Activated T-cell treated with anti-CD3 and anti-CD28 coated beads, Interleukin-2, amount 50 U/mL, for 72 hours (primary cell): ENCODE data around the gene GRAMD4. TPM values are rescaled to one million over a fixed set of nuclear protein-coding genes. Genes with fewer than 3 reads are reported as not detected.
A peak's percentile ranks its signal among the peaks of the same experiment; 100 is the strongest.
"Not testable (repeated sequence)": the region's sequence is repeated elsewhere in the genome, so short reads cannot be mapped to it uniquely, and the experiment has no call there.

Experiments
- ATAC-seq, 2 donors: fragments of 150-1000 bp; cut with Tn5 transposase; replicated peaks in 1 of 2; 2 replicates each; pipeline ENCODE4 v1.10.0; 2021; ENCODE audit warnings: moderate library complexity in 2 of 2, mild to moderate bottlenecking in 1 of 2
- DNase-seq, 2 donors: peaks; one replicate each; pipeline ENCODE4 v3.0.0; 2021 to 2022; ENCODE audit warnings: mixed read lengths in 1 of 2
- H3K27ac Mint-ChIP-seq: one replicate; pipeline ENCODE4 v1.8.0; 2022; ENCODE audit warnings: mild to moderate bottlenecking, moderate library complexity, mixed read lengths
- H3K27me3 Mint-ChIP-seq: one replicate; pipeline ENCODE4 v1.8.0; 2022; ENCODE audit warnings: low read depth, mixed read lengths
- H3K36me3 Mint-ChIP-seq, 2 donors: one replicate each; pipeline ENCODE4 v1.8.0; 2022; ENCODE audit warnings: mixed read lengths in 2 of 2, mild to moderate bottlenecking in 1 of 2; ENCODE audit not compliant: insufficient read depth in 2 of 2
- H3K4me1 Mint-ChIP-seq: one replicate; pipeline ENCODE4 v1.8.0; 2022; ENCODE audit warnings: low read depth, mixed read lengths
- H3K4me3 Mint-ChIP-seq, 2 donors: one replicate each; pipeline ENCODE4 v1.8.0; 2022; ENCODE audit warnings: mild to moderate bottlenecking in 2 of 2, mixed read lengths in 2 of 2, moderate library complexity in 2 of 2
- H3K9me3 Mint-ChIP-seq, 2 donors: one replicate each; pipeline ENCODE4 v1.8.0; 2022; ENCODE audit warnings: mixed read lengths in 2 of 2
- total RNA-seq, 2 donors: library from RNA; stranded (reverse); gene quantifications; one replicate each; pipeline ENCODE4 v1.2.3, GENCODE V29; 2022

GRAMD4 gene
- total RNA-seq, 2 donors from 2014 or later, result 42.8 to 53.5 TPM

GRCh38 chr22:46635756-46636155 lies 15.6 kb downstream of the GRAMD4 start:
- no peak overlapping the region for H3K27ac Mint-ChIP-seq

DNA sequence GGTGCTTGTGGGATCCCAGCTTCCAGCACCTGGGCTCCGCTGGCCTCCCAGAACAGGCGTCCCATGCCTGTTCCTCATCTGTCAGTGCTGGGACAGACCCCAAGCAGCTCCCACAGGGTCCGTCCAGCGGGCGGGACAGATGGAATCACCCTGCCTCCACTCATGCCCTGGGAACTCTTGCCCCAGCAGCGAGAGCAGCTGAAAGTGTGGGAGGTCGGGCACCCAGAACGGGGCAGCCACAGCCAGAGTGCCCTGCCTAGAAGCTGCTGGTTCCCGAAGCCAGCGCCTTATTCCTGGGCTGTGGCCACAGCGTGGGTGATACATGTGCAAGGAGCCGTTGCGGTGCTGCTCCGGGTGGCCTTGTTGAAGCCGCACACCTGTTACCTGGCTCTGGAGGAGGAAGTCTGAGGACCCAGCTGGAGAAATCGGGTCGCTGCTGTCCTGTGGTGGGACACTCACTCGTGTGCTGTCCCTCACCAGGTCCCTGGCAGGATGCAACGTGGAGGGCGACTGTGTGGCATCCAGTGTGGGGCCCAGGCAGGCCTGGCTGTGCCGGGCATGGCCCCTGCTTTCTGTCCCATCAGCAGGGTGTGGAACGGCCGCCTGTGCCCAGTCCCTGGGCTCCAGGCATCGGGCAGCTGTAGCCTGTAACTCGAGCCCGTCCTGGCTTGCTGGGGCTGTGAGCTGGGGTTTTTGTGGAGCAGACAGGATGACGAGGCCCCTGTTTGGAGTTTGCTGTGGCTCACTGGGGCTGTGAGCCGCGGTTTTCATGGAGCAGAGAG lies 16.2 kb downstream of the GRAMD4 start:
- DNase-seq (no peak), ATAC-seq (no peak)
- Mint-ChIP-seq H3K27ac (no peak overlapping the region), H3K27me3 (no peaks in the 10 kb centered on the region), H3K36me3 (no peaks in the 10 kb centered on the region), H3K4me1 (peaks cover 8% of the 10 kb centered on the region), H3K4me3 (no peak overlapping the region), H3K9me3 (no peaks in the 10 kb centered on the region)

More at GRCh38 chr22:46635756-46636155, 15.6 kb downstream of the GRAMD4 start:
- no peak overlapping the region for H3K4me3 Mint-ChIP-seq
- H3K36me3 Mint-ChIP-seq, result no peaks in the 10 kb centered on the region
- DNase-seq (no peak), ATAC-seq (no peak)
- no peaks in the 10 kb centered on the region for H3K9me3 Mint-ChIP-seq
- H3K27me3 Mint-ChIP-seq, result no peaks in the 10 kb centered on the region
- peaks cover 8% of the 10 kb centered on the region for H3K4me1 Mint-ChIP-seq

GRCh38 chr22:46637711-46638600 lies 17.8 kb downstream of the GRAMD4 start:
- DNase-seq (no peak), ATAC-seq (no peak)
- no peak overlapping the region for H3K27ac Mint-ChIP-seq
- H3K9me3 Mint-ChIP-seq, result peaks cover 0 to 2% of the 10 kb centered on the region in 2 donors
- no peaks in the 10 kb centered on the region for H3K27me3 Mint-ChIP-seq
- H3K4me3 Mint-ChIP-seq, result no peak overlapping the region
- H3K4me1 Mint-ChIP-seq, result peaks cover 8% of the 10 kb centered on the region
- H3K36me3 Mint-ChIP-seq, result no peaks in the 10 kb centered on the region

DNA sequence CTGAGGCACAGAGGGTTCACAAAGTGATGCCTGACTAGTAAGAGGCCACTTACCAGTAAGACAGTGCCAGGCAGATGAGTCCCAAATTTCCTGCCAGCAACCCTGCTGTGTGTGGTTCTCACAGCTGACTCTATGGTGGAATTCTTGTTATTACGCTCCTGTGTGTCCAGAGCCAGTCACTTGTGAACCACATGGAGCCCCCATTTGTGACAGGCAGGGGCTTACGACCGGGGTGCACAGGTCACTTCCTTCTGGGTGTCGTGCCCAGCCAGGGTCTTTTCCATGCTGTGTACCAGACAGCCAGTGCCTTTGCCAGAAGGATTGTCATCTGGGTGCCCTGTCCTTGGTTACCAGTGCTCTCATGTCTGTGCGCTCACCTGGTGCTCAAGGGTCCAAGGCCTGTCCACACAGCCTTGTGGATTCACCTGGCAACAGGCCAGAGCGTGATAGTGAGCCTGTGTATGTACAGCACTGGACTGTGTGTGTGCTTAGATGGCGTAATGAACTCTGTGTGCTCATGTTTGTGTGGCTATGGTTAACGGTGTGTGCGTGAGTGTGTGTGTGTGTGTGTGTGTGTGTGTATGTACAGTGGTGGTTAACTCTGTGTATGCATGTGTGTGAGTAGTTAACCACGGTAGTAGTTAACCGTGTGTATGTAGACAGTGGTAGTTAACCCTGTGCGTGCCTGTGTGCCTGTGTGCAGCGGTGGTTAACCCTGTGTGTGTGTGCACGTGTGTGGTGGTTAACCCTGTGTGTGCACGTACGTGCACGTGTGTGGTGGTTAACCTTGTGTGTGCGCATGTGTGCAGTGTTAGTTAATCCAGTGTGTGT lies 18.6 kb downstream of the GRAMD4 start:
- Mint-ChIP-seq H3K36me3 (no peaks in the 10 kb centered on the region), H3K4me3 (no peak overlapping the region)

GRCh38 chr22:46639843-46640242 lies 19.7 kb downstream of the GRAMD4 start:
- peaks cover 3 to 5% of the 10 kb centered on the region in 2 donors for H3K9me3 Mint-ChIP-seq
- H3K27me3 Mint-ChIP-seq, result no peaks in the 10 kb centered on the region
- H3K36me3 Mint-ChIP-seq, result no peaks in the 10 kb centered on the region
- H3K27ac Mint-ChIP-seq, result peak overlapping the region; percentile 27
- DNase-seq, result no peak
- ATAC-seq, result no peak
- peaks cover 4% of the 10 kb centered on the region for H3K4me1 Mint-ChIP-seq
- H3K4me3 Mint-ChIP-seq, result no peak overlapping the region

More for the DNA sequence above, 18.6 kb downstream of the GRAMD4 start:
- no peak overlapping the region for H3K27ac Mint-ChIP-seq
- DNase-seq (no peak), ATAC-seq (no peak)
- H3K27me3 Mint-ChIP-seq, result no peaks in the 10 kb centered on the region
- peaks cover 3 to 5% of the 10 kb centered on the region in 2 donors for H3K9me3 Mint-ChIP-seq
- H3K4me1 Mint-ChIP-seq, result peaks cover 8% of the 10 kb centered on the region

- Mint-ChIP-seq H3K4me3 (no peak overlapping the region), H3K9me3 (peaks cover 3 to 5% of the 10 kb centered on the region in 2 donors), H3K27me3 (no peaks in the 10 kb centered on the region)
Measured at GRCh38 chr22:46640293-46641055, 20.3 kb downstream of the GRAMD4 start.

DNA sequence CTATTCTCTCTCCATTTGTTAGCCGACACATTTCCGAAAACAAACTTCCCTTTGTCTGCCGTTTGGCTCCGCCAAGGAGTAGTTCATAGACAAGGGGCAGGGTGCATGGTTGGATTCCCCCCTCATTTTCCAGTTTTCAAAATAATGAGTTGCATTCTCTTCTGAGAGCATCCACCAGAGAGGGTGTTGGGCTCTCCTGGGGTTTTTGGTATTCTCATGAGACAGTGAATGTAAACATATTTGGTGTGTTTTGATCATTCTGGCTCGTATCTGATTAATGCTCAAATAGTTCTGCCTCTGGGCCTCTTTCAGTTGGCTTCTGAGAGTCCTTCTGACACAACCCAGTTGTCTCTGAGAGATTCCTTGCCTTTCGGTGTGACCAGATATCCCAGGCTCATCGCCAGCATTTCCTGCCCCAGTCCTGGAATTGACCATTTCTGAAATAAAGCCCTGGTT lies 21.7 kb downstream of the GRAMD4 start:
- DNase-seq (no peak), ATAC-seq (no peak)
- H3K27ac Mint-ChIP-seq, result no peak overlapping the region
- H3K36me3 Mint-ChIP-seq, result no peaks in the 10 kb centered on the region
- H3K4me1 Mint-ChIP-seq, result peaks cover 4% of the 10 kb centered on the region
- no peak overlapping the region for H3K4me3 Mint-ChIP-seq
- H3K27me3 Mint-ChIP-seq, result no peaks in the 10 kb centered on the region
- H3K9me3 Mint-ChIP-seq, result peaks cover 3 to 5% of the 10 kb centered on the region in 2 donors

More at GRCh38 chr22:46640293-46641055, 20.3 kb downstream of the GRAMD4 start:
- ATAC-seq (no peak), DNase-seq (no peak)
- Mint-ChIP-seq H3K4me1 (peaks cover 4% of the 10 kb centered on the region), H3K27ac (peak overlapping the region; percentile 27), H3K36me3 (no peaks in the 10 kb centered on the region)

DNA sequence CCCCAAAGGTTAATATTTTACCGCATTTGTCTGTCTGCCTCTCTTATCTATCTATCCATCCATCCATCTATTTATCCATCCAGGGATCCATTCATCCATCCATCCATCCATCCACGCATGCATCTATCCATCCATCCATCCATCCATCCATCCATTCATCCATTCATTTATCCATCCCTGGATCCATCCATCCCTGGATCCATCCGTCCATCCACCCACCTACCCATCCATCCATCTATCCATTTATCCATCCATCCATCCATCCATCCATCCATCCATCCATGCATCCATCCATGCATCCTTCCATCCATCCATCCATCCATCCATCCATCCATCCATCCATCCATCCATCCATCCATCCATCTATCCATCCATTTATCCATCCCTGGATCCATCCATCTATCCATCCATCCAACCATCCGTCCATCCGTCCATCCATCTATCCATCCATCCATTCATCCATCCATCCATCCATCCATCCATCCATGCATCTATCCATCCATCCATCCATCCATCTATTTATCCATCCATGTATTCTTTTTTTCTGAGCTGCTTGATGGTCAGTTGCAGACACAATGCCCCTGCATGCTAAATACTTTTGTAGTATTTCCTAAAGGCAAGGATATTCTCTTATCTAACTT lies 22.8 kb downstream of the GRAMD4 start:
- ATAC-seq, result not testable (repeated sequence)

DNA sequence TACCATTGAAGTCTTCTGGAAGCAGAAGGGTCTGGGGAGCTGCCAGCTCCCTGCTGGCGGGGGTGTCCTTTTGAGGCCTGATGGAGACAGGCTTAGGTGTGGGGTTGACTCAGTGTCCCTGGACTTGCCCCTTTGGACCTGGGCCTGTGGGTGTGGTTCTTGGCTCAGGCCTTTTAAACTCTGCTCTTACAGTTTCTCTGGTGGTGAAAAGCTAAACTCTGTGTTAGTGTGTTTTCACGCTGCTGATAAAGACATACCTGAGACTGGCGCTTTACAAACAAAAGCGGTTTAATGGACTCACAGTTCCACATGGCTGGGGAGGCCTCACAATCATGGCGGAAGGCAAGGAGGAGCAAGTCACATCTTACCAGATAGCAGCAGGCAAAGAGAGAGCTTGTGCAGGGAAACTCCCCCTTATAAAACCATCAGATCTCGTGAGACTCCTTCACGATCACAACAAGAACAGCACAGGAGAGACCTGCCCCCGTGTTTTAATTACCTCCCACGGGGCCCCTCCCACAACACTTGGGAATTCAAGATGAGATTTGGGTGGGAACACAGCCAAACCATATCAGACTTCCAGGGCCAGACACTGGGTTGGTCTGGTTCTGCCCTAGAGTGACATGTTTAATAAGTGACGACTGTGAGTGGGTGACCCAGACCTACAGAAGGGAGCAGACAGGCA lies 26.5 kb downstream of the GRAMD4 start:
- no peaks in the 10 kb centered on the region for H3K36me3 Mint-ChIP-seq
- H3K4me3 Mint-ChIP-seq, result no peak overlapping the region
- no peaks in the 10 kb centered on the region for H3K27me3 Mint-ChIP-seq
- peaks cover 7 to 10% of the 10 kb centered on the region in 2 donors for H3K9me3 Mint-ChIP-seq
- no peak for DNase-seq
- H3K27ac Mint-ChIP-seq, result no peak overlapping the region
- no peak for ATAC-seq
- peaks cover 6% of the 10 kb centered on the region for H3K4me1 Mint-ChIP-seq

More for the DNA sequence above, 22.8 kb downstream of the GRAMD4 start:
- not testable (repeated sequence) for H3K27me3 Mint-ChIP-seq, H3K27ac Mint-ChIP-seq, DNase-seq, H3K4me1 Mint-ChIP-seq, H3K9me3 Mint-ChIP-seq, H3K4me3 Mint-ChIP-seq, H3K36me3 Mint-ChIP-seq

DNA sequence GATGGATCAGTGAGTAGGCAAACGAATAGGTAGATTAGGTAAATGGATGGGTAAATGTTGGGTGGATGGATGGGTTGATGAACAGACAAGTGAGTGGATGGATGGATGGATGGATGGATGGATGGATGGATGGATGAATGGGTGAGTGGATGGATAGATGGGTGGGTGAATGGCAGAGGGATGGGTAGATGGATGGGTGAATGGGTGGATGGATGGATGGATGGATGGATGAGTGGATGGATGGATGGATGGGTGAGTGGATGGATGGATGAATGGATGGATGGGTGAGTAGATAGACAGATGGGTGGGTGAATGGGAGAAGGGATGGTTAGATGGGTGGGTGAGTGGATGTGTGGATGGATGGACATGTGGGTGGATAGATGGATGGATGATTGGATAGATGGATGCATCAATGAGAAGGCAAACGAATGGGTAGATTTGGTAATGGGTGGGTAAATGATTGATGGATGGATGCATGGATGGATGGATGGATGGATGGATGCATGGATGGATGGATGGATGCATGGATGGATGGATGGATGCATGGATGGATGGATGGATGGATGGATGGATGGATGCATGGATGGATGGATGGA lies 28.1 kb downstream of the GRAMD4 start:
- not testable (repeated sequence) for H3K27me3 Mint-ChIP-seq, ATAC-seq, H3K36me3 Mint-ChIP-seq, DNase-seq, H3K9me3 Mint-ChIP-seq, H3K4me3 Mint-ChIP-seq, H3K27ac Mint-ChIP-seq
- H3K4me1 Mint-ChIP-seq, result peaks cover 21% of the 10 kb centered on the region
